PC-3 (cell line): ENCODE results near the gene FARS2.

ENCODE experiments used
- CTCF ChIP-seq: fragments of 300-600 bp; sonication (generic); conservative IDR thresholded peaks from 2 replicates; pipeline ENCODE4 v1.5.1; 2017; ENCODE audit warnings: antibody characterized with exemption, low read depth, mild to moderate bottlenecking, low read length
- EZH2 ChIP-seq: fragments of 300-600 bp; sonication (generic); IDR thresholded peaks from one replicate; pipeline ENCODE4 v1.6.1; 2017; ENCODE audit warnings: antibody characterized with exemption, mild to moderate bottlenecking, low read length; ENCODE audit not compliant: unreplicated experiment

GRCh38 chr6:5557506-5557905 is 296.2 kb downstream of the FARS2 start:
- TF ChIP-seq CTCF, result no peak
- no peak for TF ChIP-seq EZH2
